ENCODE measurements around the gene CPS1. TPM values are rescaled to one million over a fixed set of nuclear protein-coding genes. Genes with fewer than 3 reads are reported as not detected.

CPS1 gene
- total and polyA plus RNA-seq, 8 donors = 2.5 to 9.2 (median 7.3) TPM

DNA sequence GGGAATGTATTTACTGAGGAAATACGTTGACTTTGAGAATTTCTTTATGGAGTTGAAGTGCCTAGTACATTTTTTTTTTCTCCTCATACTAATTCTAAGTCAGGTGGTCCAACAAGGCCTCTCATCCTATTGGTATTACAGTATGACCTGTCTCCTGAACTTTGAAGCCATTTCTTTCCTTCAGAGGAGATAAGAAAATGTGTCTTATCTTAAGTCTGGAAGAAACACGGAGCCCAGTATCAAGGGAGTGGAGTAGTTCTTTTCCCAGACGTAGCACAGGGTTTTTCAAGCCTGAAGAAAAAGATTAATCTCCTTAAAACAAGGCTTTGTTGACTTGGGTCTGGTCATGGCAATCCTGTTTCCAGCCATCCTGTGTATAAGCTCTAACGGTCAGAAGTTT is 11.6 kb upstream of the CPS1 start:
- Histone ChIP-seq H3K4me1 (no peaks in the 10 kb centered on the region), H3K27me3 (no peaks in the 10 kb centered on the region), H3K4me3 (no peak overlapping the region), H3K27ac (no peak overlapping the region), H3K9me3 (no peaks in the 10 kb centered on the region), H3K36me3 (no peaks in the 10 kb centered on the region)
- intact Hi-C loops (cut with DNase I) = no loop called here
- TF ChIP-seq, protein P1, sequence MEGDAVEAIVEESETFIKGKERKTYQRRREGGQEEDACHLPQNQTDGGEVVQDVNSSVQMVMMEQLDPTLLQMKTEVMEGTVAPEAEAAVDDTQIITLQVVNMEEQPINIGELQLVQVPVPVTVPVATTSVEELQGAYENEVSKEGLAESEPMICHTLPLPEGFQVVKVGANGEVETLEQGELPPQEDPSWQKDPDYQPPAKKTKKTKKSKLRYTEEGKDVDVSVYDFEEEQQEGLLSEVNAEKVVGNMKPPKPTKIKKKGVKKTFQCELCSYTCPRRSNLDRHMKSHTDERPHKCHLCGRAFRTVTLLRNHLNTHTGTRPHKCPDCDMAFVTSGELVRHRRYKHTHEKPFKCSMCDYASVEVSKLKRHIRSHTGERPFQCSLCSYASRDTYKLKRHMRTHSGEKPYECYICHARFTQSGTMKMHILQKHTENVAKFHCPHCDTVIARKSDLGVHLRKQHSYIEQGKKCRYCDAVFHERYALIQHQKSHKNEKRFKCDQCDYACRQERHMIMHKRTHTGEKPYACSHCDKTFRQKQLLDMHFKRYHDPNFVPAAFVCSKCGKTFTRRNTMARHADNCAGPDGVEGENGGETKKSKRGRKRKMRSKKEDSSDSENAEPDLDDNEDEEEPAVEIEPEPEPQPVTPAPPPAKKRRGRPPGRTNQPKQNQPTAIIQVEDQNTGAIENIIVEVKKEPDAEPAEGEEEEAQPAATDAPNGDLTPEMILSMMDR (IDR thresholded peaks at IDR 0.05) = no peak
- ATAC-seq (no peak), DNase-seq (no peak)

GRCh38 chr2:210546424-210547208 is 9.8 kb upstream of the CPS1 start:
- H3K4me1 ChIP-seq = no peaks in the 10 kb centered on the region
- no peaks in the 10 kb centered on the region for H3K9me3 ChIP-seq
- H3K27ac ChIP-seq = no peak overlapping the region
- ATAC-seq (no peak), DNase-seq (no peak)
- TF ChIP-seq, protein P1 (IDR thresholded peaks at IDR 0.05) = no peak
- no peak overlapping the region for H3K4me3 ChIP-seq
- H3K36me3 ChIP-seq = no peaks in the 10 kb centered on the region
- intact Hi-C loops (cut with DNase I) = no loop called here
- H3K27me3 ChIP-seq = no peaks in the 10 kb centered on the region

DNA sequence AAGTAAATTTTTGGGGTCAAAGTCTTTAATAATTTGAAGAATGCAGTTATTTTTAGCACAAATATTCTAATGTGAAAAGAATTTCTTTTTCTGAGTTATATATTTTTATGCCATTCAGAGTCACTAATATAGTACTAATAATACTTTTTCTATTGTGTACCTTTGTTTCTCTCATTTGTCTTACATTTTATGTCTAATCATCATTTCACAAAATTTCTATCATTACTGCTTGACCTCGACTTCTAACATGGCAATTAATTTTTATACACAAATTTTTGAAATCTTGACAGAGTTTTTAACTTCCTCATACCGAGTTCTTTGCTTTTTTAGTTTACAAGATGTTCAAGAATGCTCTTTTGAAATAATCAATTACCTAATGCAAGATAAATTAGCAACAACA is 8.4 kb upstream of the CPS1 start:
- TF ChIP-seq, protein P1 (IDR thresholded peaks at IDR 0.05) = no peak
- intact Hi-C loops (cut with DNase I) = no loop called here
- Histone ChIP-seq H3K27me3 (no peaks in the 10 kb centered on the region), H3K36me3 (no peaks in the 10 kb centered on the region), H3K27ac (no peak overlapping the region), H3K4me3 (no peak overlapping the region), H3K4me1 (no peaks in the 10 kb centered on the region), H3K9me3 (no peaks in the 10 kb centered on the region)
- no peak for DNase-seq
- no peak for ATAC-seq

DNA sequence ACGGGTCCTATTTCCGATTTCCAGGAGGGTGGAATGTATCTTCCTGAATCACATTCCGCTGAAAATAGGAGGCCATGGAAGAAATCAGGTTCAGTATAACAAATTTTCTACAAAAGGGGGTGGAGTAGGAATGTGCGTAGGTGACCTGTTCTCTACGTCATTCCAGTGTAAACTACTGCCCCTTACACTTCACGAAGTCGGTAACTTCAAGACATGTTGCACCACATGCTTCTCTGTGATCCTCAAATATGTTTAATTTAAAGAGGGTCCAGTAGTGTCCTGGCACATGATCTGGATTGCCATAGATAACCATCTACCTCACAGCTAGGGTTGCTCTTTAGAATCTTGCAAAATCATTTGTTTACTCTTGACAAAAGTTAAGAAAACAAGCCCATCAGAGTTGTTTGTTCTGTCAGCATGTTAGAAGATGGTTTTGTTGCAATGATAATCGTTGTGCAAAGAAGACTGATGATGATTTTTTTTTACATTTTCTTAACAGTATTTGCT is 7.5 kb upstream of the CPS1 start:
- TF ChIP-seq, protein P1 (IDR thresholded peaks at IDR 0.05) = no peak
- H3K27ac ChIP-seq = no peak overlapping the region
- no peaks in the 10 kb centered on the region for H3K9me3 ChIP-seq
- H3K4me3 ChIP-seq = no peak overlapping the region
- no peak for ATAC-seq
- H3K36me3 ChIP-seq = no peaks in the 10 kb centered on the region
- no peaks in the 10 kb centered on the region for H3K27me3 ChIP-seq
- DNase-seq = no peak
- intact Hi-C loops (cut with DNase I) = no loop called here
- H3K4me1 ChIP-seq = no peaks in the 10 kb centered on the region

DNA sequence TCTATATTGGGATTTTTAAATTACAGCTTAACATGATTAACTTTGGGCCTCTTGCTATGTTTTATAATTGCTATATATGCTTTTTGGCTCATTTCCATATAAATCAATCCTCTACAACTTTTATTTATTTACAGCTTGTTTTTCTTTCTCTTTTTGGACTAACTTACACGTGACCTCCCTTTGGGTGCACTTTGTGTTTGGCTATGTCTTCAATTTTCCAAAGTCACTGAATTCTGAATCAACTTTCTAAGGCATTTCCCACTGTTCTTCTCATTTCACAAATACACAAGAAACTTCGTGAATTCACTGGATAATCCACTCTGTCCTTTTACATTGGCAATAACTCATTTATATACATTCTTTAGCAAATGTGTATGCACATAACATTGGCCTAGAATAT is 5.4 kb upstream of the CPS1 start:
- Histone ChIP-seq H3K4me1 (no peaks in the 10 kb centered on the region), H3K36me3 (no peaks in the 10 kb centered on the region), H3K9me3 (no peaks in the 10 kb centered on the region), H3K4me3 (no peak overlapping the region), H3K27me3 (no peaks in the 10 kb centered on the region), H3K27ac (no peak overlapping the region)
- DNase-seq (no peak), ATAC-seq (no peak)
- TF ChIP-seq, protein P1 (IDR thresholded peaks at IDR 0.05) = no peak
- intact Hi-C loops (cut with DNase I) = no loop called here

Measured in left lung (tissue), 10 donors.